ENCODE data around the gene ADAMTSL4. TPM values are rescaled to one million over a fixed set of nuclear protein-coding genes. Genes with fewer than 3 reads are reported as not detected.

The ADAMTSL4 gene
- total RNA-seq, 1 experiment from 2014 or later = 4.3 TPM

GRCh38 chr1:150553392-150554085 is 4.3 kb downstream of the ADAMTSL4 start:
- ChIA-PET CTCF (no interaction called here), POLR2A (no interaction called here), RAD21 (ENCODE audit: low non-redundant PET in 1 of 2, low total read pairs in 2 of 2, uncharacterized antibody in 2 of 2, unreplicated experiment in 2 of 2) (no interaction called here)
- H3K4me3 ChIP-seq (replicated peaks in 1 of 2; ENCODE audit: low read depth in 1 of 2, low read length in 2 of 2) = no peak overlapping the region
- no peaks in the 10 kb centered on the region for H3K79me2 ChIP-seq (ENCODE audit: insufficient read depth, low read length)
- no peak overlapping the region for H2AFZ ChIP-seq (ENCODE audit: low read depth, low read length, poor library complexity, severe bottlenecking)
- no peak for ATAC-seq
- H3K9me3 ChIP-seq (ENCODE audit: control insufficient read depth in 1 of 2, insufficient read depth in 1 of 2, low read depth in 1 of 2, low read length in 2 of 2) = no peaks in the 10 kb centered on the region
- no peak overlapping the region for H3K9ac ChIP-seq (ENCODE audit: low read length)
- no peak overlapping the region for H3K4me2 ChIP-seq (ENCODE audit: low read length)
- no peak for TF ChIP-seq CEBPB (IDR thresholded peaks at IDR 0.05; ENCODE audit: low read depth)
- TF ChIP-seq EGR1 (IDR thresholded peaks at IDR 0.05; ENCODE audit: low read depth) = no peak
- no peak for TF ChIP-seq ELF1 (IDR thresholded peaks at IDR 0.05; ENCODE audit: borderline replicate concordance, low read depth)
- no peak for TF ChIP-seq CTCF (IDR thresholded peaks at IDR 0.05 in 2 of 3, conservative IDR thresholded peaks at IDR 0.05 in 1 of 3; ENCODE audit: borderline replicate concordance in 1 of 3, insufficient read depth in 1 of 3, low read depth in 2 of 3, low read length in 2 of 3)
- no peak for TF ChIP-seq TCF7L2 (IDR thresholded peaks at IDR 0.05; ENCODE audit: borderline replicate concordance, extremely low read depth, insufficient read depth, insufficient read length)
- TF ChIP-seq POLR2AphosphoS5 (IDR thresholded peaks at IDR 0.05; ENCODE audit: low read depth, low read length) = no peak
- no peak for TF ChIP-seq CBX3 (IDR thresholded peaks at IDR 0.05; ENCODE audit: low read depth)
- TF ChIP-seq POLR2A (IDR thresholded peaks at IDR 0.05; ENCODE audit: borderline replicate concordance, extremely low read depth, insufficient read depth, insufficient read length) = no peak
- TF ChIP-seq JUND (IDR thresholded peaks at IDR 0.05) = no peak
- no peaks in the 10 kb centered on the region for H3K9me2 ChIP-seq (ENCODE audit: insufficient read depth)
- H3K27ac ChIP-seq (ENCODE audit: low read depth, low read length) = no peak overlapping the region
- no peaks in the 10 kb centered on the region for H3K27me3 ChIP-seq (ENCODE audit: insufficient read depth, low read length)
- intact Hi-C loops (cut with micrococcal nuclease) = no loop called here
- peaks cover 8 to 20% of the 10 kb centered on the region in 2 experiments; a peak in 3 of 4 replicates for H3K4me1 ChIP-seq (ENCODE audit: control insufficient read depth in 1 of 2, insufficient read depth in 2 of 2, low read length in 2 of 2)
- H3K36me3 ChIP-seq (ENCODE audit: control insufficient read depth in 1 of 2, insufficient read depth in 2 of 2, low read length in 2 of 2) = no peaks in the 10 kb centered on the region
- no peak for DNase-seq (ENCODE audit: low read depth, low spot score)
- no peaks in the 10 kb centered on the region for H4K20me1 ChIP-seq (ENCODE audit: insufficient read depth)
- no TSS peak for BruUV-seq (replicated peaks)
